H9 (cell line): ENCODE results near the gene KIAA1614. TPM values are rescaled to one million over a fixed set of nuclear protein-coding genes. Genes with fewer than 3 reads are reported as not detected.

Source experiments
- DNase-seq: peaks from one replicate; pipeline ENCODE4 v3.0.0-alpha.2; 2017
- H2AFZ ChIP-seq: one replicate; pipeline ENCODE4 v1.6.1; 2013; ENCODE audit warnings: mild to moderate bottlenecking, low read length, control low read depth, moderate library complexity
- H2AK5ac ChIP-seq: 2 replicates; pipeline ENCODE4 v1.6.1; 2013; ENCODE audit warnings: low read length, control low read depth, mixed read lengths; ENCODE audit not compliant: insufficient read length
- H2BK120ac ChIP-seq: one replicate; pipeline ENCODE4 v1.6.1; 2013; ENCODE audit warnings: low read depth, mild to moderate bottlenecking, low read length, control low read depth, inconsistent platforms; ENCODE audit not compliant: poor library complexity, severe bottlenecking
- H2BK12ac ChIP-seq: 2 replicates; pipeline ENCODE4 v1.6.1; 2013; ENCODE audit warnings: low read length, control low read depth, mixed read lengths, low read depth; ENCODE audit not compliant: insufficient read length
- H2BK15ac ChIP-seq: 2 replicates; pipeline ENCODE4 v1.6.1; 2013; ENCODE audit warnings: low read depth, low read length, control low read depth
- H2BK20ac ChIP-seq: one replicate; pipeline ENCODE4 v1.6.1; 2013; ENCODE audit warnings: low read depth, mild to moderate bottlenecking, low read length, control low read depth, inconsistent platforms; ENCODE audit not compliant: poor library complexity, severe bottlenecking
- H2BK5ac ChIP-seq: 2 replicates; pipeline ENCODE4 v1.6.1; 2013; ENCODE audit warnings: low read length, control low read depth, mixed read lengths; ENCODE audit not compliant: insufficient read length
- H3K14ac ChIP-seq: 2 replicates; pipeline ENCODE4 v1.6.1; 2013; ENCODE audit warnings: low read length, control low read depth; ENCODE audit not compliant: insufficient read depth
- H3K18ac ChIP-seq: 2 replicates; pipeline ENCODE4 v1.6.1; 2013; ENCODE audit warnings: low read depth, mild to moderate bottlenecking, mixed read lengths, low read length, control low read depth; ENCODE audit not compliant: insufficient read length
- H3K23ac ChIP-seq: 2 replicates; pipeline ENCODE4 v1.6.1; 2013; ENCODE audit warnings: low read length, control low read depth, mixed read lengths, low read depth; ENCODE audit not compliant: insufficient read length
- H3K23me2 ChIP-seq: 2 replicates; pipeline ENCODE4 v1.6.1; 2013; ENCODE audit warnings: low read depth, mild to moderate bottlenecking, mixed read lengths, low read length, control low read depth; ENCODE audit not compliant: insufficient read length, poor library complexity, severe bottlenecking
- H3K27ac ChIP-seq: 2 replicates; pipeline ENCODE4 v1.5.1; 2013; ENCODE audit warnings: low read length, control low read depth, mixed read lengths, low read depth; ENCODE audit not compliant: insufficient read length
- H3K27me3 ChIP-seq: 2 replicates; pipeline ENCODE4 v1.6.1; 2013; ENCODE audit warnings: low read length, control low read depth, inconsistent platforms; ENCODE audit not compliant: insufficient read depth
- H3K4ac ChIP-seq: 2 replicates; pipeline ENCODE4 v1.6.1; 2013; ENCODE audit warnings: low read depth, mild to moderate bottlenecking, control low read depth, inconsistent platforms, low read length, moderate library complexity
- H3K4me1 ChIP-seq: 2 replicates; pipeline ENCODE4 v1.6.1; 2013; ENCODE audit warnings: low read length, control low read depth, inconsistent platforms; ENCODE audit not compliant: insufficient read depth
- H3K4me2 ChIP-seq: 2 replicates; pipeline ENCODE4 v1.6.1; 2013; ENCODE audit warnings: low read length, control low read depth, mixed read lengths; ENCODE audit not compliant: insufficient read length, insufficient read depth
- H3K56ac ChIP-seq: 2 replicates; pipeline ENCODE4 v1.6.1; 2013; ENCODE audit warnings: low read depth, mild to moderate bottlenecking, mixed read lengths, low read length, control low read depth; ENCODE audit not compliant: insufficient read length
- H3K79me1 ChIP-seq: 2 replicates; pipeline ENCODE4 v1.6.1; 2013; ENCODE audit warnings: low read depth, mild to moderate bottlenecking, moderate library complexity, low read length, control low read depth, inconsistent platforms; ENCODE audit not compliant: insufficient read depth, poor library complexity, severe bottlenecking
- H3K79me2 ChIP-seq: 2 replicates; pipeline ENCODE4 v1.6.1; 2013; ENCODE audit warnings: low read length, control low read depth, inconsistent platforms; ENCODE audit not compliant: insufficient read depth
- H3K9ac ChIP-seq: 2 replicates; pipeline ENCODE4 v1.6.1; 2013; ENCODE audit warnings: low read length, control low read depth, mixed read lengths; ENCODE audit not compliant: insufficient read length; ENCODE audit errors: extremely low read depth
- H3K9me3 ChIP-seq: one replicate; pipeline ENCODE4 v1.6.1; 2013; ENCODE audit warnings: low read depth, low read length, inconsistent platforms; ENCODE audit not compliant: control insufficient read depth
- H3T11ph ChIP-seq: one replicate; pipeline ENCODE4 v1.6.1; 2013; ENCODE audit warnings: mild to moderate bottlenecking, low read length, control low read depth, inconsistent platforms
- H4K20me1 ChIP-seq: one replicate; pipeline ENCODE4 v1.6.1; 2013; ENCODE audit not compliant: control insufficient read depth, insufficient read length, insufficient read depth
- H4K5ac ChIP-seq: 2 replicates; pipeline ENCODE4 v1.6.1; 2013; ENCODE audit warnings: low read depth, mild to moderate bottlenecking, mixed read lengths, low read length, control low read depth; ENCODE audit not compliant: insufficient read length
- H4K8ac ChIP-seq: replicated peaks from 2 replicates; pipeline ENCODE4 v1.6.1; 2013; ENCODE audit warnings: low read length, control low read depth, mixed read lengths, low read depth; ENCODE audit not compliant: insufficient read length
- H4K91ac ChIP-seq: 2 replicates; pipeline ENCODE4 v1.6.1; 2013; ENCODE audit warnings: low read depth, mild to moderate bottlenecking, moderate library complexity, mixed read lengths, low read length, control low read depth; ENCODE audit not compliant: insufficient read length
- H3K27ac Mint-ChIP-seq, 3 experiments: 2 replicates in 2 of 3; 3 replicates in 1 of 3; pipeline ENCODE4 v1.8.0; 2020 to 2021; ENCODE audit warnings: mixed read lengths in 3 of 3, mild to moderate bottlenecking in 1 of 3, moderate library complexity in 1 of 3
- H3K27me3 Mint-ChIP-seq: 2 replicates; pipeline ENCODE4 v1.8.0; 2021; ENCODE audit warnings: low read depth, mild to moderate bottlenecking, moderate library complexity, mixed read lengths
- H3K36me3 Mint-ChIP-seq, 3 experiments: 2 replicates in 2 of 3; 3 replicates in 1 of 3; pipeline ENCODE4 v1.8.0; 2020 to 2021; ENCODE audit warnings: low read depth in 3 of 3, mixed read lengths in 3 of 3; ENCODE audit not compliant: insufficient read depth in 1 of 3
- H3K4me1 Mint-ChIP-seq, 2 experiments: 2 replicates each; pipeline ENCODE4 v1.8.0; 2020; ENCODE audit warnings: mixed read lengths in 2 of 2
- H3K4me3 Mint-ChIP-seq, 2 experiments: 2 replicates in 1 of 2; 3 replicates in 1 of 2; pipeline ENCODE4 v1.8.0; 2020 to 2021; ENCODE audit warnings: mild to moderate bottlenecking in 2 of 2, mixed read lengths in 2 of 2, moderate library complexity in 1 of 2
- H3K9me3 Mint-ChIP-seq, 2 experiments: 2 replicates in 1 of 2; 3 replicates in 1 of 2; pipeline ENCODE4 v1.8.0; 2020; ENCODE audit warnings: mild to moderate bottlenecking in 2 of 2, mixed read lengths in 2 of 2, moderate library complexity in 1 of 2
- whole genome bisulfite sequencing: extraction: QIAGEN DNeasy Blood & Tissue Kit; methylation state at CpG from one replicate; pipeline ENCODE4 v1.1.7; 2013; ENCODE audit warnings: missing lambda C conversion rate, low lambda C conversion rate, mixed read lengths; ENCODE audit not compliant: insufficient read length; ENCODE audit errors: extremely low coverage; 5-methylcytosine and 5-hydroxymethylcytosine counted together
- total RNA-seq: library from RNA; stranded (reverse); gene quantifications from 2 replicates; pipeline ENCODE4 v1.2.1, GENCODE V29; 2021
- TF ChIP-seq, protein P1 (sequence below): fragments of 200-600 bp; sonication (generic); conservative IDR thresholded peaks from 3 replicates; pipeline ENCODE4 v1.8.0; 2021; ENCODE audit warnings: antibody characterized with exemption, mild to moderate bottlenecking

The KIAA1614 gene
- total RNA-seq, 1 experiment from 2014 or later, result 1.3 TPM

DNA sequence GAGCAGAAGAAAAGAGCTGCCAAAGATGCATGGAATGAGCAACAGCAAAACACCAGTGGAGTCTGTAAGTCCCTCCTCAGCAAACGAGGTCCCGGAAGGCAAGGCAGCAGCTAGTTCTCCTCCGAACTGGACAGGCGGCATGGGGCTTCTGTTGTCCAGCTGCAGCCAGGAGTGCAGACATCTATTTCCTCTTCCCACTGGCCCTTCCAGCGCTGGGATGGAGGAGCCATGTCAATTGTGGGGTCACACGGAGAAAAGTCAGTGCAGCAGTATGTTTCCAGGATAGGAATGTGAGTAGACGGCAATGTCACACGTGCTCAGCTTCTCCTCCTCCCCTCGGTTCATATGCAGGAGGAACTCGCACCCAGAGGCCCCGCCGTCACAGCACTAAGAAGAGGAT is 63.5 kb downstream of the KIAA1614 start:
- Histone ChIP-seq H4K20me1 (no peaks in the 10 kb centered on the region), H3K79me1 (peaks cover 3% of the 10 kb centered on the region), H2BK20ac (no peak overlapping the region), H3K27ac (no peak overlapping the region), H2BK5ac (no peak overlapping the region), H3K18ac (no peak overlapping the region), H3K4me1 (no peaks in the 10 kb centered on the region), H4K5ac (no peak overlapping the region), H2AK5ac (no peak overlapping the region), H2AFZ (no peak overlapping the region), H3K4ac (no peak overlapping the region), H3K56ac (no peak overlapping the region), H3K4me2 (no peak overlapping the region), H2BK15ac (no peak overlapping the region), H3K9me3 (no peaks in the 10 kb centered on the region), H4K8ac (no peak overlapping the region), H3K23me2 (no peaks in the 10 kb centered on the region), H3K9ac (no peak overlapping the region), H2BK12ac (no peak overlapping the region), H4K91ac (no peak overlapping the region), H3K23ac (no peak overlapping the region), H3K14ac (no peak overlapping the region), H2BK120ac (no peak overlapping the region), H3T11ph (no peak overlapping the region), H3K79me2 (no peaks in the 10 kb centered on the region), H3K27me3 (no peaks in the 10 kb centered on the region)
- Mint-ChIP-seq H3K27ac (peak overlapping the region in 2 of 3 experiments; percentile 14 to 27; a peak in 1 of 7 replicates), H3K4me3 (no peak overlapping the region), H3K36me3 (peaks cover 22 to 69% (median 65%) of the 10 kb centered on the region in 3 experiments; a peak in 6 of 7 replicates), H3K9me3 (no peaks in the 10 kb centered on the region), H3K27me3 (no peaks in the 10 kb centered on the region), H3K4me1 (no peaks in the 10 kb centered on the region; a peak in 1 of 4 replicates)
- no CpG with 5 or more reads among the region's 12 CpGs for whole genome bisulfite sequencing
- DNase-seq, result no peak
- TF ChIP-seq, protein P1, sequence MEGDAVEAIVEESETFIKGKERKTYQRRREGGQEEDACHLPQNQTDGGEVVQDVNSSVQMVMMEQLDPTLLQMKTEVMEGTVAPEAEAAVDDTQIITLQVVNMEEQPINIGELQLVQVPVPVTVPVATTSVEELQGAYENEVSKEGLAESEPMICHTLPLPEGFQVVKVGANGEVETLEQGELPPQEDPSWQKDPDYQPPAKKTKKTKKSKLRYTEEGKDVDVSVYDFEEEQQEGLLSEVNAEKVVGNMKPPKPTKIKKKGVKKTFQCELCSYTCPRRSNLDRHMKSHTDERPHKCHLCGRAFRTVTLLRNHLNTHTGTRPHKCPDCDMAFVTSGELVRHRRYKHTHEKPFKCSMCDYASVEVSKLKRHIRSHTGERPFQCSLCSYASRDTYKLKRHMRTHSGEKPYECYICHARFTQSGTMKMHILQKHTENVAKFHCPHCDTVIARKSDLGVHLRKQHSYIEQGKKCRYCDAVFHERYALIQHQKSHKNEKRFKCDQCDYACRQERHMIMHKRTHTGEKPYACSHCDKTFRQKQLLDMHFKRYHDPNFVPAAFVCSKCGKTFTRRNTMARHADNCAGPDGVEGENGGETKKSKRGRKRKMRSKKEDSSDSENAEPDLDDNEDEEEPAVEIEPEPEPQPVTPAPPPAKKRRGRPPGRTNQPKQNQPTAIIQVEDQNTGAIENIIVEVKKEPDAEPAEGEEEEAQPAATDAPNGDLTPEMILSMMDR, result no peak
